GM18508 (cell line): ENCODE results near the gene KIR3DL3.
"Not testable (repeated sequence)": the region's sequence is repeated elsewhere in the genome, so short reads cannot be mapped to it uniquely, and the experiment has no call there.

Source experiments
- ATAC-seq: cut with Tn5 transposase; IDR thresholded peaks from one replicate; pipeline ENCODE4 v1.9.1; 2021; ENCODE audit warnings: moderate number of reproducible peaks; ENCODE audit not compliant: insufficient read depth, unreplicated experiment

Gene KIR3DL3

GRCh38 chr19:54775830-54776229 is 51.6 kb downstream of the KIR3DL3 start:
- not testable (repeated sequence) for ATAC-seq

GRCh38 chr19:54777851-54778250 is 53.6 kb downstream of the KIR3DL3 start:
- ATAC-seq, result not testable (repeated sequence)

- not testable (repeated sequence) for ATAC-seq
These were observed 54.7 kb downstream of the KIR3DL3 start for GRCh38 chr19:54778896-54779295.

GRCh38 chr19:54782916-54783315 is 58.7 kb downstream of the KIR3DL3 start:
- ATAC-seq, result not testable (repeated sequence)
